HepG2 (cell line): Measurements from ENCODE around the gene AGTPBP1. TPM values are rescaled to one million over a fixed set of nuclear protein-coding genes. Genes with fewer than 3 reads are reported as not detected.

ENCODE experiments used
- ATAC-seq: fragments of 200-7000 bp; cut with Tn5 transposase; 3 replicates; pipeline ENCODE4 v1.9.1; 2020; ENCODE audit warnings: mild to moderate bottlenecking, moderate library complexity
- BruUV-seq: library from RNA; stranded (reverse); fragments of 400-500 nt; replicated peaks from 2 replicates; lab custom pipeline; 2021; lab: Mats Ljungman, UMichigan
- CTCF ChIA-PET: fragments of 300-600 bp; formaldehyde crosslinking; extraction: SDS; loops from one replicate; lab custom pipeline; 2021; ENCODE audit warnings: low total read pairs, inconsistent platforms, low intra/inter-chr PET ratio; lab: Yijun Ruan, JAX
- POLR2A ChIA-PET: fragments of 350-600 bp; sonication (Branson Sonifier 250); formaldehyde crosslinking; loops from one replicate; lab custom pipeline; 2020; ENCODE audit warnings: antibody characterized with exemption, inconsistent platforms; lab: Yijun Ruan, JAX
- DNase-seq: peaks from one replicate; pipeline ENCODE4 v3.0.0-alpha.2; 2015; ENCODE audit warnings: low spot score
- FAIRE-seq: peaks from 3 replicates; lab custom pipeline; 2011; peaks lifted over from hg19 to GRCh38; lab: Jason Lieb, UNC
- H2AFZ ChIP-seq: one replicate; pipeline ENCODE4 v1.6.1; 2011; ENCODE audit warnings: low read length, inconsistent platforms
- H3K27ac ChIP-seq: fragments of 300-600 bp; 3 replicates; pipeline ENCODE4 v1.8.0; 2011; ENCODE audit warnings: mixed run types, mild to moderate bottlenecking, mixed read lengths, low read length, inconsistent platforms; ENCODE audit not compliant: insufficient read depth; ENCODE audit errors: extremely low read length
- H3K27me3 ChIP-seq, 2 experiments: fragments of 200-600 bp in 1 of 2; 2 replicates in 1 of 2; 3 replicates in 1 of 2; pipeline versions ENCODE4 v1.6.0 to v1.8.0; 2011; ENCODE audit warnings: low read length in 2 of 2, mild to moderate bottlenecking in 2 of 2, moderate library complexity in 2 of 2, inconsistent platforms in 1 of 2; ENCODE audit not compliant: insufficient read depth in 2 of 2, control insufficient read depth in 1 of 2
- H3K36me3 ChIP-seq, 2 experiments: fragments of 200-600 bp in 1 of 2; replicated peaks in 1 of 2; 2 replicates in 1 of 2; 3 replicates in 1 of 2; pipeline versions ENCODE4 v1.5.1 to v1.8.0; 2011; ENCODE audit warnings: low read length in 2 of 2, inconsistent platforms in 1 of 2; ENCODE audit not compliant: insufficient read depth in 2 of 2, control insufficient read depth in 1 of 2
- H3K4me1 ChIP-seq: 2 replicates; pipeline ENCODE4 v1.5.1; 2012; ENCODE audit warnings: low read length, inconsistent platforms; ENCODE audit not compliant: insufficient read depth
- H3K4me2 ChIP-seq: 2 replicates; pipeline ENCODE4 v1.6.0; 2011; ENCODE audit warnings: low read depth, low read length, inconsistent platforms
- H3K4me3 ChIP-seq, 3 experiments: fragments of 200-600 bp in 1 of 3; sonication (generic), shearing (Covaris generic) in 1 of 3; replicated peaks in 1 of 3; 2 replicates each; pipeline ENCODE4 v1.5.1; 2011 to 2016; ENCODE audit warnings: low read length in 3 of 3, inconsistent platforms in 2 of 3, low read depth in 2 of 3, mild to moderate bottlenecking in 2 of 3, control low read depth in 1 of 3, mixed read lengths in 1 of 3; ENCODE audit not compliant: insufficient read depth in 1 of 3
- H3K79me2 ChIP-seq: one replicate; pipeline ENCODE4 v1.6.1; 2011; ENCODE audit warnings: low read length, inconsistent platforms; ENCODE audit not compliant: insufficient read depth
- H3K9ac ChIP-seq: 2 replicates; pipeline ENCODE4 v1.6.0; 2011; ENCODE audit warnings: mild to moderate bottlenecking, low read depth, low read length, inconsistent platforms; ENCODE audit not compliant: insufficient read depth
- H3K9me3 ChIP-seq: 2 replicates; pipeline ENCODE4 v1.5.1; 2012; ENCODE audit warnings: mild to moderate bottlenecking, low read length
- H4K20me1 ChIP-seq: 2 replicates; pipeline ENCODE4 v1.6.0; 2011; ENCODE audit warnings: inconsistent platforms, mild to moderate bottlenecking, low read length, moderate library complexity; ENCODE audit not compliant: insufficient read depth
- CENPX ChIP-seq: sonication (generic); formaldehyde crosslinking; IDR thresholded peaks from 2 replicates; pipeline ENCODE4 v1.9.0; 2021; ENCODE audit warnings: mild to moderate bottlenecking, missing genetic modification reagents, moderate library complexity
- FOSL2 ChIP-seq: sonication (generic); formaldehyde crosslinking; IDR thresholded peaks from 2 replicates; pipeline ENCODE4 v1.4.0; 2020; ENCODE audit warnings: missing genetic modification reagents
- IRF1 ChIP-seq: sonication (generic); formaldehyde crosslinking; IDR thresholded peaks from 2 replicates; pipeline ENCODE4 v1.4.0; 2020; ENCODE audit warnings: low read depth, mild to moderate bottlenecking, missing genetic modification reagents
- PRMT3 ChIP-seq: sonication (generic); formaldehyde crosslinking; IDR thresholded peaks from 2 replicates; pipeline ENCODE4 v1.8.1; 2022; ENCODE audit warnings: low read depth, mild to moderate bottlenecking, moderate library complexity, missing genetic modification reagents, borderline replicate concordance
- RARG ChIP-seq: sonication (generic); formaldehyde crosslinking; IDR thresholded peaks from 2 replicates; pipeline ENCODE4 v1.4.0; 2020; ENCODE audit warnings: low read depth, mild to moderate bottlenecking, missing genetic modification reagents
- SNAPC4 ChIP-seq: sonication (generic); formaldehyde crosslinking; IDR thresholded peaks from 2 replicates; pipeline ENCODE4 v1.4.0; 2020; ENCODE audit warnings: mild to moderate bottlenecking, missing genetic modification reagents
- THRA ChIP-seq: sonication (generic); formaldehyde crosslinking; IDR thresholded peaks from 2 replicates; pipeline ENCODE4 v1.4.0; 2020; ENCODE audit warnings: missing genetic modification reagents, borderline replicate concordance
- ZMAT5 ChIP-seq: sonication (generic); formaldehyde crosslinking; IDR thresholded peaks from 2 replicates; pipeline ENCODE4 v1.5.0; 2020; ENCODE audit warnings: mild to moderate bottlenecking, low read depth, missing genetic modification reagents, borderline replicate concordance
- ZNF770 ChIP-seq: sonication (generic); formaldehyde crosslinking; IDR thresholded peaks from 2 replicates; pipeline ENCODE4 v1.5.0; 2020; ENCODE audit warnings: mild to moderate bottlenecking, missing genetic modification reagents
- ZSCAN22 ChIP-seq: sonication (generic); formaldehyde crosslinking; IDR thresholded peaks from 2 replicates; pipeline ENCODE4 v1.4.0; 2020; ENCODE audit warnings: mild to moderate bottlenecking, missing genetic modification reagents
- ZUFSP ChIP-seq: sonication (generic); formaldehyde crosslinking; IDR thresholded peaks from 2 replicates; pipeline ENCODE4 v1.9.0; 2021; ENCODE audit warnings: missing genetic modification reagents, mild to moderate bottlenecking, borderline replicate concordance
- WGBS: methylation state at CpG from one replicate; pipeline ENCODE4 v1.1.6; 2017; ENCODE audit warnings: low lambda C conversion rate; 5-methylcytosine and 5-hydroxymethylcytosine counted together
- in situ Hi-C: cut with HindIII; loops from 2 replicates; pipeline ENCODE4 v1.10.0; 2017; ENCODE audit warnings: low pct_unique_long_range_greater_than_20kb; ENCODE audit not compliant: extremely low pct_ligation_motif_present
- intact Hi-C: fragments of 100-400 bp; cut with micrococcal nuclease; formaldehyde crosslinking; loops from one replicate; pipeline ENCODE4 v1.10.0; 2022; ENCODE audit not compliant: unreplicated experiment
- polyA plus RNA-seq, 8 experiments: library from polyadenylated mRNA; depleted of rRNA in 3 of 8; stranded (reverse) in 7 of 8; unstranded in 1 of 8; fragments of >200 nt; fragmentation: Illumina TruSeq in 4 of 8; extraction: Trizol in 4 of 8; gene quantifications; 2 replicates each; pipeline versions ENCODE4 v1.2.1 to v1.2.3, GENCODE V29; 2011 to 2016; ENCODE audit warnings: low read depth in 4 of 8, missing spikeins in 1 of 8, mixed read lengths in 1 of 8; ENCODE audit not compliant: insufficient read depth in 1 of 8
- total RNA-seq, 5 experiments: library from RNA; depleted of rRNA; stranded (reverse); fragments of >200 nt; fragmentation: Illumina TruSeq; extraction: Trizol; gene quantifications; 2 replicates each; pipeline ENCODE4 v1.2.3, GENCODE V29; 2016; ENCODE audit warnings: low read depth in 1 of 5

AGTPBP1 gene
- total and polyA plus RNA-seq, 2 of the 13 experiments (the other 11 are each of a cell fraction or from before 2014, with no cell fraction given), result 9.7 to 22.3 TPM

- intact Hi-C loops (no loop called here), in situ Hi-C loops (no loop called here)
- no peak overlapping the region for H3K9ac ChIP-seq
- ATAC-seq (no peak), FAIRE-seq (no peak), DNase-seq (no peak)
- no peak overlapping the region for H3K27ac ChIP-seq
- no CpG with 5 or more reads among the region's 1 CpG for WGBS
- no peaks in the 10 kb centered on the region for H3K9me3 ChIP-seq
- H2AFZ ChIP-seq, result no peak overlapping the region
- POLR2A ChIA-PET, result no interaction called here
- H3K27me3 ChIP-seq, result no peaks in the 10 kb centered on the region
- no peaks in the 10 kb centered on the region for H3K79me2 ChIP-seq
- no peaks in the 10 kb centered on the region for H3K4me1 ChIP-seq
- no peaks in the 10 kb centered on the region for H4K20me1 ChIP-seq
- BruUV-seq, result no TSS peak
- no peaks in the 10 kb centered on the region for H3K36me3 ChIP-seq
- H3K4me3 ChIP-seq, result no peak overlapping the region
- CTCF ChIA-PET, result no interaction called here
- no peak for TF ChIP-seq SNAPC4
- no peak for TF ChIP-seq FOSL2 (CRISPR knock-in tag)
- TF ChIP-seq ZNF770 (CRISPR knock-in tag), result no peak
- no peak for TF ChIP-seq ZSCAN22 (CRISPR knock-in tag)
- TF ChIP-seq RARG (CRISPR knock-in tag), result no peak
- no peak for TF ChIP-seq IRF1
- no peak for TF ChIP-seq ZMAT5 (CRISPR knock-in tag)
- no peak for TF ChIP-seq PRMT3 (CRISPR knock-in tag)
- TF ChIP-seq ZUFSP, result no peak
- no peak for TF ChIP-seq THRA (CRISPR knock-in tag)
- no peak for TF ChIP-seq CENPX (CRISPR knock-in tag)
- H3K4me2 ChIP-seq, result no peak overlapping the region
Observed at GRCh38 chr9:85501882-85502281, 239.9 kb downstream of the AGTPBP1 start.
